Neural crest cell (in vitro differentiated cells): Measurements from ENCODE around the gene WFS1. TPM values are rescaled to one million over a fixed set of nuclear protein-coding genes. Genes with fewer than 3 reads are reported as not detected.
A peak's percentile ranks its signal among the peaks of the same experiment; 100 is the strongest.

Experiments
- DNase-seq: peaks from one replicate; pipeline ENCODE4 v3.0.0; 2021; ENCODE audit warnings: low read depth, mixed read lengths, low spot score
- H3K27ac Mint-ChIP-seq: one replicate; pipeline ENCODE4 v1.8.0; 2021; ENCODE audit warnings: mild to moderate bottlenecking, mixed read lengths; ENCODE audit not compliant: unreplicated experiment
- H3K27me3 Mint-ChIP-seq: 2 replicates; pipeline ENCODE4 v1.8.0; 2021; ENCODE audit warnings: low read depth, mild to moderate bottlenecking, mixed read lengths
- H3K36me3 Mint-ChIP-seq: 2 replicates; pipeline ENCODE4 v1.8.0; 2021; ENCODE audit warnings: low read depth, mild to moderate bottlenecking, mixed read lengths
- H3K4me1 Mint-ChIP-seq: 2 replicates; pipeline ENCODE4 v1.8.0; 2021; ENCODE audit warnings: mixed read lengths
- H3K4me3 Mint-ChIP-seq: one replicate; pipeline ENCODE4 v1.8.0; 2021; ENCODE audit warnings: mild to moderate bottlenecking, mixed read lengths
- H3K9me3 Mint-ChIP-seq: 2 replicates; pipeline ENCODE4 v1.8.0; 2021; ENCODE audit warnings: mixed read lengths
- CTCF ChIP-seq: fragments of 200-600 bp; sonication (generic); conservative IDR thresholded peaks from 2 replicates; pipeline ENCODE4 v1.5.0; 2021; ENCODE audit warnings: antibody characterized with exemption, mild to moderate bottlenecking
- total RNA-seq: library from RNA; stranded (reverse); gene quantifications from 2 replicates; pipeline ENCODE4 v1.2.1, GENCODE V29; 2021

WFS1 gene
- total RNA-seq, 1 donor from 2014 or later, result 24.8 TPM

DNA sequence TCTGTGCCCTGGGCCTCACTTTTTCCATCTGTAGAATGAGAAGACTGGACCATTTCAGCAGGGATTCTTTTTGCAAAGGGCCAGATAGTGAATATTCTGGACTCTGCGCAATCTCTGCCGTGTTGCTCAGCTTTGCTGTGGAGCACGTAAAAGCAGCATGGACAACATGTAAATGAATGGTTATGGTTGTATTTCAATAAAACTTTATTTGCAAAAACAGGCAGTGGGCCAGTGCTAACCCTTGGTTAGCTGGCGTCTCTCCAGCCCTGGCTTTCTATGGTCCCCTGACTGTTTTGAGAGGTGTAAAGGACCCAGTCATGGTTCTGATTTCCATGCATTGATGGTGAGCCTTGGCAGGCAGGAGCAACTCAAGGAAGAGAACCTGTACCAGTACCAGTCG, 18.7 kb downstream of the WFS1 start:
- Mint-ChIP-seq H3K36me3 (no peaks in the 10 kb centered on the region), H3K9me3 (no peaks in the 10 kb centered on the region), H3K27me3 (no peaks in the 10 kb centered on the region), H3K27ac (no peak overlapping the region), H3K4me1 (no peaks in the 10 kb centered on the region), H3K4me3 (no peak overlapping the region)
- DNase-seq, result no peak
- TF ChIP-seq CTCF, result no peak

- Mint-ChIP-seq H3K9me3 (no peaks in the 10 kb centered on the region), H3K4me1 (no peaks in the 10 kb centered on the region), H3K4me3 (no peak overlapping the region), H3K27ac (peak overlapping the region; percentile 81), H3K36me3 (no peaks in the 10 kb centered on the region), H3K27me3 (no peaks in the 10 kb centered on the region)
- TF ChIP-seq CTCF, result no peak
- no peak for DNase-seq
These were observed 19.2 kb downstream of the WFS1 start for GRCh38 chr4:6288871-6289270.

- H3K27ac Mint-ChIP-seq, result no peak overlapping the region
- H3K27me3 Mint-ChIP-seq, result no peaks in the 10 kb centered on the region
- H3K9me3 Mint-ChIP-seq, result no peaks in the 10 kb centered on the region
- no peaks in the 10 kb centered on the region for H3K4me1 Mint-ChIP-seq
- no peak for TF ChIP-seq CTCF
- no peaks in the 10 kb centered on the region for H3K36me3 Mint-ChIP-seq
- DNase-seq, result no peak
- H3K4me3 Mint-ChIP-seq, result no peak overlapping the region
These were observed 20.6 kb downstream of the WFS1 start for GRCh38 chr4:6290256-6290655.

DNA sequence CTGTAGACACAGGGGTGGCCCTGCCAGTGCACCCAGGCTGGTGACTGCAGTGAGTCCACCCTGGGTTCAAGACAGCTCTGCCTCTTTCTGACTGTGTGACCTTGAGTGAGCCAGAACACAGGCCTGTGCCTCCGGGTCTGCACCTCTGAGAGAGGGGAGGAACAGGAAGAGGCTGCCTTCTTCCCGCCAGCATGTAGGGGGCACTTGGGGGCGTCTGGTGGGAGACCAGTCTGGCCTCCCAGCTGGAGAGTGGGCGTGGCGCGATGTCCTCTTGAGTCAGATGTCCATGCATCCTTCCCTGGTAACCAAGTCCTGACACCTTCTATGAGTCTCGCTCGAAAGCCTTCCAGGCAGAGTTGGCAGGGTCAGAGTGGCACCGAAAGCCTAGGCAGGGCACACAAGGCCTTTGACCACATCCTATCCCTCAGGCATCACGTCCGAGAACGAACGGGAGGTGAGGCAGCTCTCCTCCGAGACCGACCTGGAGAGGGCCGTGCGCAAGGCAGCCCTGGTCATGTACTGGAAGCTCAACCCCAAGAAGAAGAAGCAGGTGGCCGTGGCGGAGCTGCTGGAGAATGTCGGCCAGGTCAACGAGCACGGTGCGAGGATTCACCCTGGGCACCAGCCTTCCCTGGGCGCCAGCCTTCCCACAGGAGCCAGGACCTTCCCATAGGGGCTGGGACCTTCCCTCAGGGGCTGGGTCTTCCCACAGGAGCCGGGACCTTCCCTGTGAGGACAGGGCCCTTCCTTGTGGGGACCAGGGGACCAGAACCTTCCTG, 21.3 kb downstream of the WFS1 start:
- DNase-seq, result no peak
- no peak overlapping the region for H3K4me3 Mint-ChIP-seq
- TF ChIP-seq CTCF, result no peak
- H3K9me3 Mint-ChIP-seq, result no peaks in the 10 kb centered on the region
- peak overlapping the region; percentile 57 for H3K27ac Mint-ChIP-seq
- H3K4me1 Mint-ChIP-seq, result no peaks in the 10 kb centered on the region
- H3K27me3 Mint-ChIP-seq, result no peaks in the 10 kb centered on the region
- no peaks in the 10 kb centered on the region for H3K36me3 Mint-ChIP-seq

DNA sequence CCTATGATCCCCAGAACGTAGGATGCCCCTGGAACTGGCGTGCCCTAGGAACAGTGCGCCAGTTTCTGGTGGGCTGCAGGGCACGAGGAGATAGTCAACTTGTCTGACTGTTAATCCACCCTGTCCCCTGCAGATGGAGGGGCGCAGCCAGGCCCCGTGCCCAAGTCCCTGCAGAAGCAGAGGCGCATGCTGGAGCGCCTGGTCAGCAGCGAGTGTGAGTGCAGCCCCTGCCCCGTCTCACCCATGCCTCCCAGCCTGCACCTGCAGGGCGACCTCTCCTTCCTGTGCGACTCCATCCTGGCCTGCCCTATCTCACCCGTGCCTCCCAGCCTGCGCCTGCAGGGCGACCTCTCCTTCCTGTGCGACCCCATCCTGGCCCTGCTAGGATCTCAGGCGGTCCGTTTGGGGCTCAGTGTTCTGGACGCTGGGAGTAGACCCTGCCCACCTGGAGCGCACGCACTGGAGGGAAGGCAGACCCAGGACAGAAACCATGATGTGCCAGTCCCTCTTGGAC, 22.2 kb downstream of the WFS1 start:
- no peak overlapping the region for H3K4me3 Mint-ChIP-seq
- no peak for DNase-seq
- no peak for TF ChIP-seq CTCF
- H3K36me3 Mint-ChIP-seq, result no peaks in the 10 kb centered on the region
- H3K27me3 Mint-ChIP-seq, result no peaks in the 10 kb centered on the region
- H3K4me1 Mint-ChIP-seq, result no peaks in the 10 kb centered on the region
- H3K27ac Mint-ChIP-seq, result no peak overlapping the region
- no peaks in the 10 kb centered on the region for H3K9me3 Mint-ChIP-seq
